ENCODE data around the gene FIZ1.
"Not testable (repeated sequence)": the region's sequence is repeated elsewhere in the genome, so short reads cannot be mapped to it uniquely, and the experiment has no call there.

The FIZ1 gene

DNA sequence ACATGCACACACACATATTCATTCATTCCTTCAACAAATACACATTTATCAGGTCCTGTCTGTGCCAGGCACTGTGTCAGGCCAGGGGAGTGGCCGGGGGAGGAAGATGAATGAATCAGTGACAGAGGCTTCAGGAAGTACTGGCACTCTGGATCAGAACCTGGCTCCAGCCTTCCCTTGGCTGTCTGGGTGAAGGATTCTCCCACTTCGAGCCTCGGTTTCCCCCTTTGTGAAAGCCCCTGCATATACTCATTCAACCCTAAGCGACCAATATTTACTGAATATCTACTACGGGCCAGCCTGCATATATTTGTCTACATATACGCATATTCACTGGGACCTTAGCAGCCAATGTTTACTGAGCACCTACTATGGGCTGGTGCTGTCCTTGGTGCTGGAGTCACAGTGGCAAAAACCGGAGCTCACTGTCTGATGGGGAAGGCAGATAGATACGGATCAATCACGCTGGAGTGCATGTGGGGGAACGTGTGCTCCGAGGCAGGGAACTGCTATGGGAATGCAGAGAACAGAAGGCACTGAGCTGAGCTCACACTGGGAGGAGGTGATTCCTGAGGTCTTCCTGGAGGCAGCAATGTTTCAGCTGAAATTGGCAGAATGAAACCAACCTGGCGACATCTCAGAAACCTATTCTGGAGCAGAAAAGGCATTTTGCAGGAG, 18.0 kb downstream of the FIZ1 start:
- TF ChIP-seq, protein P1, sequence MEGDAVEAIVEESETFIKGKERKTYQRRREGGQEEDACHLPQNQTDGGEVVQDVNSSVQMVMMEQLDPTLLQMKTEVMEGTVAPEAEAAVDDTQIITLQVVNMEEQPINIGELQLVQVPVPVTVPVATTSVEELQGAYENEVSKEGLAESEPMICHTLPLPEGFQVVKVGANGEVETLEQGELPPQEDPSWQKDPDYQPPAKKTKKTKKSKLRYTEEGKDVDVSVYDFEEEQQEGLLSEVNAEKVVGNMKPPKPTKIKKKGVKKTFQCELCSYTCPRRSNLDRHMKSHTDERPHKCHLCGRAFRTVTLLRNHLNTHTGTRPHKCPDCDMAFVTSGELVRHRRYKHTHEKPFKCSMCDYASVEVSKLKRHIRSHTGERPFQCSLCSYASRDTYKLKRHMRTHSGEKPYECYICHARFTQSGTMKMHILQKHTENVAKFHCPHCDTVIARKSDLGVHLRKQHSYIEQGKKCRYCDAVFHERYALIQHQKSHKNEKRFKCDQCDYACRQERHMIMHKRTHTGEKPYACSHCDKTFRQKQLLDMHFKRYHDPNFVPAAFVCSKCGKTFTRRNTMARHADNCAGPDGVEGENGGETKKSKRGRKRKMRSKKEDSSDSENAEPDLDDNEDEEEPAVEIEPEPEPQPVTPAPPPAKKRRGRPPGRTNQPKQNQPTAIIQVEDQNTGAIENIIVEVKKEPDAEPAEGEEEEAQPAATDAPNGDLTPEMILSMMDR (conservative IDR thresholded peaks at IDR 0.05; ENCODE audit: low read depth, low read length) = no peak
- peak; percentile 9 for DNase-seq (ENCODE audit: low read depth)
- peak overlapping the region; percentile 93 for H3K4me3 ChIP-seq (ENCODE audit: low read depth, low read length)

DNA sequence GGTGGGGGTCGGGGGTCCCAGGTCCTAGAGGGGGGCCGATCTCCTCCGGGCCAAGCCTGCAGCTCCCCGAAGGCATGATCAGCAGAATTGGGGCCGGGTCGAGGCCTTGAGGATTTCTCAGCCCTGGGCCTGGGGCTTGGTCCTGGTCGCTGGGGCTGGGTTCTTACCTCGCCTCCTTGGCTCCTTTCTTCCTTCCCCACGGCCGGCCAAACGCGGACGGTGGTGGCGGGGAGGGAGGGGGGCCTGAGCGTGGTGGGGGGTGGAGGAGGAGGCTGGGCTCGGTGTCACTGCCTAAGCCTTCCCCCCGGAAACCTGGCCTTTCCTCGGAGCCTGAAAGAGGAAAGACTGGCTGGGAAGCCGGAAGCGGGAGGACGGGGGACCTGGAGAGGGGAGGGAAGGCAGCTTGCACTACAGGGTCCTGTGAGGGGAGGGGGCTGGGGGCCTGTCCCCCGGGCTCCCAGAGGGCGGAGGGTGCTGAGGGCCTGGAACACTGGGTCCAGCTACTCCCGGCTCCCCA, 18.6 kb downstream of the FIZ1 start, which contains the start of gene ZNF579:
Gene ZNF579, minus strand, starts transcription at position 221 of the 517 bp plus-strand sequence. CDS start 1,209 bp downstream, outside the sequence.
- H3K4me3 ChIP-seq (ENCODE audit: low read depth, low read length) = peak within 1 kb of the TSS; percentile 93
- DNase-seq (ENCODE audit: low read depth) = peak; percentile 92
- TF ChIP-seq, protein P1 (conservative IDR thresholded peaks at IDR 0.05; ENCODE audit: low read depth, low read length) = no peak

DNA sequence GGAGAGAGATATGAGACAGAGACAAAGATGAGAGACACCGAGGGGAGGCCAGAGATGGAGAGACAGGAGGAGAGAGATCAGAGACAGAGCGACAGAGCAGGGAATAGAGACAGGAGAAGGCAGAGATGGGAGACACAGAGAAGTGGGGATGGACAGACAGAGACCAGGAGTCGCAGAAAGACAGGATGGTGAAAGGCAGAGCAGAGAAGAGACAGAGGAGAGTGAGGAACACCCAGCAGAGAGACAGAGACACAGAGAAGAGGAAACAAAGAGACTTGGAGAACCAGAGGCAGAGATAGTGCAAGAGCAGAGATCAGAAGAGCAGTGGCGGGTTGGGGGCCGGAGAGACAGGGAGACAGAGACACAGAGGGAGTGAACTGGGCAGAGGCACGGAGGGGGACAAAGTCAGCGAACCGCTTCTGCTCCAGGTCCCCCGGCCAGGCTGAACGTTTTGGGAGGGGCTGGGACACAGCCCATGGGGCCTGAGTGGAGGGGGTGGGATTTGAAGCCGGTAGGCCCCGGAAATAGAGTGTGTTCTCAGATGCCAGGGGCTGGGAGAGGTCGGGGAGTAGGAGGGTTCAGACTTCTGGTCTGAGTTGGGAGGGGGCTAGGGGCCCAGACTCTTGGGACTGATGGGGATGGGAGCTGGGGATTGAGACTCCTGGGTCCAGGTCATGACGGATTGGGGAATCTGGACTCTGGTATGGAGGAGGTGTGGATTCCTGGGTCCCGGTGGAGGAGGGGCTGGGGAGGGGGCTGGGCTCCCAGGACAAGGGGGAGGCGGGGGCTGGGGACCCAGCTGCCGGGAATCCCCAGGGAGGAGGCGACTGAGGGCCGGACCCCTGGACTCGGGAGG, 19.3 kb downstream of the FIZ1 start:
- TF ChIP-seq, protein P1 (conservative IDR thresholded peaks at IDR 0.05; ENCODE audit: low read depth, low read length) = no peak
- peak; percentile 41 for DNase-seq (ENCODE audit: low read depth)
- H3K4me3 ChIP-seq (ENCODE audit: low read depth, low read length) = peak overlapping the region; percentile 93

DNA sequence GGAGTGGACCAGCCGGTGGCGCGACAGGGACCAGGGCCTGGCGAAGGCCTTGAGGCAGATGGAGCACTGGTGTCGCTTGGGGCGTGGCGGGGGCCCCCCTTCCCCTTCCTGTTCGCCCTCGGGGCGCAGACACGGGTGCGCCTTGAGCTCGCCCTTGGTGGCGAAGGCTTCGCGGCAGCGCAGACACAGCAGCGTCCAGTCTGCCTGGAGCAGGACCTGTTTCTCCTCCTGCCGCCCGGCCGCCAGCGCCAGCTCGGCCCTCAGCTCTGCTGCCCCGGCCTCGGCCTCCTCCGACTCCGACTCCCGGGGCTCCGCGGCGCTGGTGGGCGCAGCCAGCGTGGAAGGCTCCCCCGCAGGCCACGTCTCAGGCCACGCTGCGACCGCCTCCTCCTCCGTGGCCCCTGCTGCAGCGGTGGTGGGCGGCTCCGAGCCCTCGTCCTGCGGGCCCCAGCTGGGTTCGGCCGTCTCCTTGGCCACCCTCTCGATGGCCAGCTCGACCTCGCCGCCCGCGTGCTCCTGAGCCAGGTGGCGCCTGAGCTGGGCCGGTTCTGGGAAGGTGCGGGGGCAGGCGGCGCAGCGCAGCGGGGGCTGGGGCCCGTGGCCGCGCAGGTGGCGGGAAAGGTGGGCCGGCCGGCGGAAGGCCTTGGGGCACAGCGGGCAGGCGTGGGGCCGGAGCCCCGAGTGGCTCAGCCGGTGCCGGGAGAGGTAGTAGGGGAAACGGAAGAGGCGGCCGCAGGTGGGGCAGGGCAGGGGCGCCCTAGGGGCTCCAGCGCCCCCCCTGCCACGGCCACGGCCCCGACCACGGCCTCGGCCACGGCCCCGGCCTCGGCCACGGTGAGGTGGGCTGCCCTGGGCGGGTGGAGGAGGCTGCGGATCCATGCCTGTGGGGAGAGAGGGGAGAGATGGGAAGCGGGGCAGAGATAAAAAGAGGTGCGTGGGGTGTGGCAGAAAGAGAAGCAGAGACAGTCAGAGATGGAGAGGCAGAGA, 20.3 kb downstream of the FIZ1 start:
- peak overlapping the region; percentile 93 for H3K4me3 ChIP-seq (ENCODE audit: low read depth, low read length)
- no peak for DNase-seq (ENCODE audit: low read depth)

DNA sequence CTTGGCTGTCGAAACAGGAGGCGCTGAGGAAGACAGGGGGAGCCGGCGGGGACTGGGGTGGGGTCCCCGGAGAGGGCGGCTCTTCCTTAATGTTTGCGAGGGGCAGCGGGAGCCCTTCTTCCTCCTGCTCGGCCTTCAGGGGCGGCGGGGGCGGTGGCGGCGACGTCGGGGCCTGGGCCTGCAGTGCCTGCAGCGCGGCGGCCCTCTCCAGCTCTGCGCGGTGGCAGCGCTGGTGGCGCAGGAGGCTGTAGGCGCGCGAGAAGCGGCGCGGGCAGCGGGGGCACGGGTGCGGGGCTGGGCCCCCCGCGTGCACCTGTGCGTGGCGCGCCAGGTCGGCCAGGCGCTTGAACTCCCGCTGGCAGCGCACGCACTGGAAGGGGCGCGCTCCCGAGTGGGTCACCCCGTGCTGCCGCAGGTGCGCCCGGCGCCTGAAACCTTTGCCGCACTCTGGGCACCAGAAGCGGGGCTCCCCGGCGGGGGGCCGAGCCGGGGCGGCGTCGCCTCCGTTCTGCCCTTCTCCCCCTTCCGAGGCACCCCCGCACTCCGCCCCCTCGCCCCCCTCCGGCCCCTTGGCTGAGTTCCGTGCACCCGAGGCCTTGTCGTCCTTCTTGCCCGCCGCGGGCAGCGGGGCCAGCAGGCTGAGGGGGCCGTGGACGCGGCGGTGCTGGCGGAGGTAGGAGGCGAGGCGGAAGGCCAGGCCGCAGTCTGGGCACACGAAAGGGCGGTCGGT, 21.1 kb downstream of the FIZ1 start:
- H3K4me3 ChIP-seq (ENCODE audit: low read depth, low read length) = no peak overlapping the region
- DNase-seq (ENCODE audit: low read depth) = no peak
- TF ChIP-seq, protein P1 (conservative IDR thresholded peaks at IDR 0.05; ENCODE audit: low read depth, low read length) = no peak

More for the DNA sequence above, 20.3 kb downstream of the FIZ1 start:
- TF ChIP-seq, protein P1 (conservative IDR thresholded peaks at IDR 0.05; ENCODE audit: low read depth, low read length) = no peak

DNA sequence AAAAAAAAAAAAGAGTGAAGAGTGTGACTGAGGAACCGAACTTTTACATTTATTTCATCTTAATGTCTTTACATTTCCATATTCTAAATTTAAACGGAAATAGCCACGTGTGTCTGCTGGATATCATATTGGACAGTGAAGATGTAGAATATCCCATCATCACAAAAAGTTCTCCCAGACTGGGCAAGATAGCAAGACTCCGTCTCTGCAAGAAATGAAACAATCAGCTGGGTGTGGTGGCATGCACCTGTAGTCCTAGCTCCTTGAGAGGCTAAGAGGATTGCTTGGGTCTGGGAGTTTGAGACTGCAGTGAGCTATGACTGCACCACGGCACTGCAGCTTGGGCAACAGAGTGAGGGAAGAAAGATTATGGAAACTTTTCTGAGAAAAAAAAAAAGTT, 22.6 kb downstream of the FIZ1 start:
- DNase-seq (ENCODE audit: low read depth) = no peak
- TF ChIP-seq, protein P1 (conservative IDR thresholded peaks at IDR 0.05; ENCODE audit: low read depth, low read length) = no peak

DNA sequence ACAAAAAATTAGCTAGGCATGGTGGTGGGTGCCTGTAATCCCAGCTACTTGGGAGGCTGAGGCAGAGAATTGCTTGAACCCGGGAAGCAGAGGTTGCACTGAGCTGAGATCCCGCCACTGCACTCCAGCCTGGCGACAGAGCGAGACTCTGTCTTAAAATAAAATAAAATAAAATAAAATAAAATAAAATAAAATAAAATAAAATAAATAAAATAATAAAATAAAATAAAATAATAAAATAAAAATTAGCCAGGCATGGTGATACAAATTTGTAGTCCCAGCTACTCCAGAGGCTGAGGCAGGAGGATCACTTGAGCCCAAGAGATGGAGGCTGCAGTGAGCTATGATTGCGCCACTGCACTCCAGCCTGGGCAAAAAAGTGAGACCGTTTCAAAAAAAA, 25.4 kb downstream of the FIZ1 start:
- not testable (repeated sequence) for DNase-seq (ENCODE audit: low read depth); H3K4me3 ChIP-seq (ENCODE audit: low read depth, low read length)

More for the DNA sequence above, 22.6 kb downstream of the FIZ1 start:
- H3K4me3 ChIP-seq (ENCODE audit: low read depth, low read length) = no peak overlapping the region

DNA sequence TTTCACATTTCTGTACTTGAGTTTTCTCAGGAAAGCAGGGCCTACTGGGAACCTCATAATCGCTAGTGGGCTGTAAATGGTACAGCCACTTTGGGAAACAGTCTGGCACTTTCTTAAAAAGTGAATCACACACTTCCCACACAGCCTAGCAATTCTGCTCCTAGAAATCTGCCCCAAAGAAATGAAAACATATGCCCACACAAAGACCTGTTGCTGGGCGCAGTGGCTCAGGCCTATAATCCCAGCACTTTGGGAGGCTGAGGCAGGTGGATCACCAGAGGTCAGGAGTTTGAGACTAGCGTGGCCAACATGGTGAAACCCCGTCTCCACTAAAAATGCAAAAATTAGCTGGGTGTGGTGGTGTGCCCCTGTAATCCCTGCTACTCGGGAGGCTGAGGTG, 29.8 kb downstream of the FIZ1 start:
- DNase-seq (ENCODE audit: low read depth) = not testable (repeated sequence)

More for the DNA sequence above, 29.8 kb downstream of the FIZ1 start:
- not testable (repeated sequence) for H3K4me3 ChIP-seq (ENCODE audit: low read depth, low read length)
